Left ventricle myocardium inferior (tissue), 1 donor: ENCODE measurements around the gene MED13L. TPM values are rescaled to one million over a fixed set of nuclear protein-coding genes. Genes with fewer than 3 reads are reported as not detected.

ENCODE experiments used
- DNase-seq: peaks from one replicate; pipeline ENCODE4 v3.0.0-alpha.2; 2020
- H3K27ac ChIP-seq: fragments of 200-600 bp; replicated peaks from 2 replicates; pipeline ENCODE4 v1.8.0; 2021
- H3K27me3 ChIP-seq: fragments of 200-600 bp; 2 replicates; pipeline ENCODE4 v1.8.0; 2021; ENCODE audit warnings: low read depth
- H3K36me3 ChIP-seq: fragments of 200-600 bp; 2 replicates; pipeline ENCODE4 v1.8.0; 2021
- H3K4me1 ChIP-seq: fragments of 200-600 bp; 2 replicates; pipeline ENCODE4 v1.8.0; 2021
- H3K4me3 ChIP-seq: fragments of 200-600 bp; 2 replicates; pipeline ENCODE4 v1.8.0; 2021; ENCODE audit warnings: mild to moderate bottlenecking, moderate library complexity
- H3K9me3 ChIP-seq: fragments of 200-600 bp; replicated peaks from 2 replicates; pipeline ENCODE4 v1.8.0; 2021
- CTCF ChIP-seq: fragments of 200-600 bp; IDR thresholded peaks from 2 replicates; pipeline ENCODE4 v1.8.0; 2021; ENCODE audit warnings: antibody characterized with exemption, mild to moderate bottlenecking, borderline replicate concordance
- intact Hi-C: fragments of 100-400 bp; cut with micrococcal nuclease; formaldehyde crosslinking; loops from one replicate; pipeline ENCODE4 v1.11.0; 2022
- total RNA-seq: library from RNA; stranded (reverse); fragmentation: NEBNext Ultra II Directional; extraction: Animal tissue kit (Norgen Biotek cat#: 25700); gene quantifications from one replicate; pipeline ENCODE4 v1.2.1, GENCODE V29; 2021
- donor health status: DM: no; HTN: yes; CAD: no; lungs with severe emphysema.

The MED13L gene
- total RNA-seq, 1 donor from 2014 or later: 55.0 TPM

DNA sequence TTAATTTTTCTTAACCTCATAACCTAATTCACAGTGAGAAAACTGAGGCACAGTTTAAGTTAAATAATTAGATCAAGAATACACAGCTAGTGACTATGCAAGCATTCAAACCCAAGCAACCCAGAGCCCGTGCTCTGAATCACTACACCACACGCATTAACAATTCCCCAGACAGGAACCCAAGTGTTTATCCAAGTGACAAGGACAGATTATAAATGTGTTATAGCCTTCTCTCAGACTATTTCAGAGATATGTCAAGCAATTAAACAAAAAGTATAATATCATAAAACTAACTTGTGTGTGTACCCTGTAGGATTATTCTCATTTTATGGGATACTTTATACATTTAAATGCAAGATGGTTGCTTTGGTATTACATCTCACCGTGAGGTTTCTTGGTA lies 43.8 kb downstream of the MED13L start:
- no peak for TF ChIP-seq CTCF
- H3K27ac ChIP-seq: no peak overlapping the region
- H3K4me3 ChIP-seq: no peak overlapping the region
- H3K36me3 ChIP-seq: no peaks in the 10 kb centered on the region
- H3K4me1 ChIP-seq: peaks cover 44% of the 10 kb centered on the region
- no peak for DNase-seq
- no peaks in the 10 kb centered on the region for H3K9me3 ChIP-seq
- H3K27me3 ChIP-seq: no peaks in the 10 kb centered on the region
- intact Hi-C loops: loop anchor here (10.0 kb wide), 1 partner anchor 89 kb away; no protein-coding TSS in a partner anchor

- no peak for TF ChIP-seq CTCF
- peaks cover 29% of the 10 kb centered on the region for H3K4me1 ChIP-seq
- H3K4me3 ChIP-seq: no peak overlapping the region
- intact Hi-C loops: no loop called here
- no peaks in the 10 kb centered on the region for H3K36me3 ChIP-seq
- no peak for DNase-seq
- H3K9me3 ChIP-seq: no peaks in the 10 kb centered on the region
- H3K27ac ChIP-seq: no peak overlapping the region
- H3K27me3 ChIP-seq: no peaks in the 10 kb centered on the region
Measured at GRCh38 chr12:116227811-116228210, 49.7 kb downstream of the MED13L start.

GRCh38 chr12:116226026-116226425 lies 51.5 kb downstream of the MED13L start:
- no peaks in the 10 kb centered on the region for H3K27me3 ChIP-seq
- no peak overlapping the region for H3K4me3 ChIP-seq
- DNase-seq: no peak
- no peaks in the 10 kb centered on the region for H3K36me3 ChIP-seq
- no peak overlapping the region for H3K27ac ChIP-seq
- no peaks in the 10 kb centered on the region for H3K9me3 ChIP-seq
- peaks cover 33% of the 10 kb centered on the region for H3K4me1 ChIP-seq
- TF ChIP-seq CTCF: no peak
- intact Hi-C loops: no loop called here

DNA sequence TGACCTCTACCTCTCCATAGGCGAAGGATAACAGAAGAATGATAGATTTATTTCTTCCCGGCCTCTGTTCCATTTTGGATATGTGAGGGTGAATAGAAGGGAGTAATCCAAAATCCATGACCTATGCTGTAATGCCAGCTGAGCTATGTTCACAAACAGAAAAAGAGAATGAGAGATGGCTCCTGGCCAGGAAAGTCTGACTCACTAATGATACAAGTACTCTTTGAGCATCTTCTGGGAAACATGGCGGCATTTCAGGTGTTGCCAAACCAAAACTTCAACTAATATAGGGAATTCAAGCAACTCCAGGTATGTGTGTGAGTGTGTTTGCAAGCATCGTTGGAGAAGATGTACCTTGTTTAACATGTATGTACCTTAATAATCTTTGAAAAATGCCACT lies 55.1 kb downstream of the MED13L start:
- no peak overlapping the region for H3K4me3 ChIP-seq
- H3K27ac ChIP-seq: peak overlapping the region; percentile 62
- intact Hi-C loops: no loop called here

GRCh38 chr12:116220756-116221155 lies 56.7 kb downstream of the MED13L start:
- DNase-seq: no peak
- H3K36me3 ChIP-seq: no peaks in the 10 kb centered on the region
- H3K4me3 ChIP-seq: no peak overlapping the region
- intact Hi-C loops: no loop called here
- H3K27me3 ChIP-seq: no peaks in the 10 kb centered on the region
- peaks cover 59% of the 10 kb centered on the region for H3K4me1 ChIP-seq
- no peak overlapping the region for H3K27ac ChIP-seq
- TF ChIP-seq CTCF: no peak
- H3K9me3 ChIP-seq: no peaks in the 10 kb centered on the region

More for the DNA sequence above, 55.1 kb downstream of the MED13L start:
- Histone ChIP-seq H3K36me3 (no peaks in the 10 kb centered on the region), H3K27me3 (no peaks in the 10 kb centered on the region), H3K4me1 (peaks cover 44% of the 10 kb centered on the region), H3K9me3 (no peaks in the 10 kb centered on the region)
- no peak for DNase-seq
- TF ChIP-seq CTCF: no peak
